GM12874 (cell line): ENCODE data around the gene MEGF9.

Experiments
- TF ChIP-seq, protein P1 (sequence below): IDR thresholded peaks from 2 replicates; pipeline ENCODE4 v1.5.1; 2011; ENCODE audit warnings: low read depth, mild to moderate bottlenecking, control low read depth, low read length, moderate library complexity; ENCODE audit not compliant: insufficient read depth

MEGF9 gene

DNA sequence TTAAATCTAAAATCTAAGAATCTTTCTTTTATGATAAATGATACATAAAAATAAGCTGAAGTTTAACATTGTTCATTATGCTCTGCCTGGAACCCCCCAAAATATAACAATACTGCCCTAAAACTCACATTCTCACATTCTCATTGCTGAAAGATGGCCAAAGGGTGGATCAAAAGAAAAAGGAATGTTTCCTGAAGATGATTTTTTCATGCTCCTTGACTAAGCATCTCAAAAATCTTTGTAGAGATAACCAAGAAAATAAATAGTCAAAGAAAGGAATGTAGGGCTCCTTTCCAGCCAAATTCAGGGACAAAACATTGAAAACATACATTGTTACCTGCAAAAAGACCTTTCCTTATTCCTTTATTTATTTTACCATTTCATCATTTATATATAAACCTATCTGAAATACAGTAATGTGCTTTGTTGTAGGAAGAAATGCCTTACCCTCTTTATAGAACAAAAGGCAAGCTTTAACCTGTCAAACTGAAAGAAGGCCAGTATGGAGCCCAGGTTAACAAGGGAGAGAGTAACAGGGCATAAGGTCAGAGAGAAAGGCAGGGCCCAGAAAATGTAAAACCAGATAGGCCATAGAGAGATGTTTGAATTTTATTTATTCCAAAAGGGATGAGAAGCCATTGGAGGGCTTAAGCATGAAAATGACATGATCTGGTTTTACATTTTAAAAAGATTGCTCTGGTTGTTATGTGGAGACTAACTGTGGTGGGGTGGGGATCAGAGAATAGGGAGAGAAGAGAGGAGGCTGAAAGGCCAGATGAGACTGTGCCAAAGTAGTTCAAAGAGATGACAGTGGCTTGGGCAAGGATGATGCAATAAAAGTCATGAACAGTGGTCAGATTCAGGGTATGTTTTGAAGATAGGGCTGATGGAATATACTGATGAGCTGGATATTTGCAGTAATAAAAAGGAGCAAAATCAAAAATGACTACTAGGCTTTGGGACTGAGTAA is 97.0 kb downstream of the MEGF9 start:
- TF ChIP-seq, protein P1, sequence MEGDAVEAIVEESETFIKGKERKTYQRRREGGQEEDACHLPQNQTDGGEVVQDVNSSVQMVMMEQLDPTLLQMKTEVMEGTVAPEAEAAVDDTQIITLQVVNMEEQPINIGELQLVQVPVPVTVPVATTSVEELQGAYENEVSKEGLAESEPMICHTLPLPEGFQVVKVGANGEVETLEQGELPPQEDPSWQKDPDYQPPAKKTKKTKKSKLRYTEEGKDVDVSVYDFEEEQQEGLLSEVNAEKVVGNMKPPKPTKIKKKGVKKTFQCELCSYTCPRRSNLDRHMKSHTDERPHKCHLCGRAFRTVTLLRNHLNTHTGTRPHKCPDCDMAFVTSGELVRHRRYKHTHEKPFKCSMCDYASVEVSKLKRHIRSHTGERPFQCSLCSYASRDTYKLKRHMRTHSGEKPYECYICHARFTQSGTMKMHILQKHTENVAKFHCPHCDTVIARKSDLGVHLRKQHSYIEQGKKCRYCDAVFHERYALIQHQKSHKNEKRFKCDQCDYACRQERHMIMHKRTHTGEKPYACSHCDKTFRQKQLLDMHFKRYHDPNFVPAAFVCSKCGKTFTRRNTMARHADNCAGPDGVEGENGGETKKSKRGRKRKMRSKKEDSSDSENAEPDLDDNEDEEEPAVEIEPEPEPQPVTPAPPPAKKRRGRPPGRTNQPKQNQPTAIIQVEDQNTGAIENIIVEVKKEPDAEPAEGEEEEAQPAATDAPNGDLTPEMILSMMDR, result no peak

DNA sequence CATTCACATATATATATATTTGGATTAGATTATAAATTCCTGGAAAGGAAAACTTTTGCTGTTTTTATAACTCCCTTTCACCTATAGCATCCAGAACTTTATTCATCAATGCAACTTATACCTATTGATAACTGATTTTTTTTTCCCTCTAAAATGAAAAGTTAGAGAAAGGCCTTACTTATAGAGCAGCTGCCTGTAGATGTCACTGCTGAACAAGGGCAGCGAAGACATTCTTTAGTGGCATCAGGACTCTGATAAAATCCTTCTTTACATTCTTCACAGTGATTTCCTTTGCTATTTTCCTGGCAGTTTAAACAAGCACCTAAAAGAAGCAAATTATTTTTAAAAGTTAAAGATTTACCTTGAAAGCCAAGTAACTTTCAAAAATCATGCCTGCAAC is 102.1 kb downstream of the MEGF9 start:
- TF ChIP-seq, protein P1, result peak; percentile 15; the same call in 1 of the 2 replicates

DNA sequence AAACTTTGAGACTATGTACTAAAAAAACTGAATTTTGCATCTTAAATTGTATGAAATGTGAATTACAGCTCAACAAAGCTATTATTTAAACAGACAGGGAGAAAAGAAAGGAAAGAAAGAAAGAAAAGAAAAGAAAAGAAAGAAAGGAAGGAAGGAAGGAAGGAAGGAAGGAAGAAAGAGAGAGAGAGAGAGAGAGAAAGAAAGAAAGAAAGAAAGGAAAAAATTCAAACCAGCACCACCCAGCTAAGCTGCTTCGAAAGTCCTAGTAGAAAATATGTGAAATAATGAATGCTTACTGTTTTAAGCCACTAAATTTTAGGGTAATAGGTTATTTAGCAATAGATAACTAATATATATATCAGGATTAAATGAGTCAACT is 102.6 kb downstream of the MEGF9 start:
- TF ChIP-seq, protein P1, result no peak

DNA sequence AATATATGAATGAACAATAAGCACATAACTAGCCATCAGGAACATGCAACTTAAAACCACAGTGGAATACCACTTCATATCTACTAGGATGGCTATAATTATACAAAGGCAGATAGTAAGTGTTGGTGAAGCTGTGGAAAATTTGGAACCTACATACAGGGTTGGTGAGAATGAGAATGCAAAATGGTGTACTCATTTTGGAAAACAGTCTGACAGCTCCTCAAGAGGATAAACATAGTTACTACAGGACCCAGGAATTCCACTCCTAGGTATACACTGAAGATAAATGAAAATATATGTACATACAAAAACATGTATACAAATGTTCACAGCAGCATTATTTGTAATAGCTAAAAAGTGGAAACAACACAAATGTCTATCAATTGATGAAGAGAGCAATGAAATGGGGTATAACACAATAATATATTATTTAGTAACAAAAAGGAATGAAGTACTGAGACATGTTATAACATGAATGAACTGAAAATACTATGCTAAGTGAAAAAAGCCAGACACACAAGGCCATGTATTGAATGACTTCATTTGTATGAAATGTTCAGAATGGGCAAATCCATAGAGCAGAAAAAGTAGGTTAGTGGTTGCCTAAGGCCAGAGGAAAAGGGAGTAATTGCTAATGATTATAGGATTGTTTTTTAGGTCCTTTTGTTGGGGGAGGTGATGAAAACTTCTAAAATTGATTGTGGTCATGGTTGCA is 103.1 kb downstream of the MEGF9 start:
- TF ChIP-seq, protein P1, result no peak

DNA sequence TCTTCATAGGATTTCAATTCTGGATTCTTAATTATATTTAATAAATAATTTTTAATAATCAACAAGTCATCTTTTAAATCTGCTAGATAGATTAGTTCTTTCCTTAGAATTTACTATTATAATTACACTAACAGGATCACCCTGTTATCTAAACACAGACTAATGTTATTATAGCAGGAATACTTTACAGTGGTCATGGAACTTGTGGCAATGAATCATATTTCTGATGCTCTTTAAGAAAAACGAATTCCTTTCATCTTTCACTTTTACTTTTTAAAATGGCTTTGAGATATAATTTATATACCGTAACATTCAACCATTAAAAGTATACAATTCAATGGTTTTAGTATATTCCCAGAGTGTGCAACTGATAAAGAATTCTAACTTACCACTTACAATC is 104.6 kb downstream of the MEGF9 start:
- TF ChIP-seq, protein P1, result no peak

DNA sequence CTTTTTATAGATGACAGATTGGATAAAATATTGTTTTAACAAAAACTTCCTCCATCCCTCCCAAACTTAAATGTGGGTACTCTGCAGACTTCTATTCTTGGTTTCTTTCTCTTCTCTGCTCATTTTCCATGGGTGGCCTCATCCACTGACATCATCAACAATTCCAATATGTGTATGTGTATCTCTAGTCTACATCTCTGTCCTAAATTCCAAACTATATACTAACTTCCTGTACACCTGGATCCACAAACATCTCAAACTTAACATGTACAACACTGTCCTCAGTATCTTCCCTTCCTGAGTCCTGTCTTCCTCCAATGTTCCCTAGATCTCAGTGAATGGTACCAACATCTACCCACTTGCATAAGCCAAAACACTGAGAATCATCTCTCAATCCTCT is 105.8 kb downstream of the MEGF9 start:
- TF ChIP-seq, protein P1, result no peak

DNA sequence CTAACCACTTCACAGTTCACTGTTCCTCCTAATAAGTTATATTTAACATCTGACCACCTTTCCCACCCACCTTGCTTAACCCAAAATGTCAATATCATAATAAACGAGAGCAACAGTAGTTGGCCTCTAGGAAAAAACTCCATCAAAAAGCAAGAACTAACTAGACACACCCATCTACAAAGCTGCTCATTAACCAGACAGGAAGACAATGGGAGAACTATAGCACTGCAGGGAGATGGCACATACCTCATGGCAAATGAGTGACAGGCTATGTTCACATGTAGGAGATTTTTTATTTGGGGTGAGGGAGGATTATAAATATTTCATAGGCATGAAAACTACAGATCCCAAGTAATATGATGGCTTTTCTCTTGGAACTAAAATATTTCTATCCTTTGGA is 110.7 kb downstream of the MEGF9 start:
- TF ChIP-seq, protein P1, result no peak
